HuH-7.5 (cell line): Measurements from ENCODE around the gene SPNS2.

Experiments
- DNase-seq: peaks from one replicate; pipeline ENCODE4 v3.0.0; 2011; ENCODE audit warnings: low spot score

SPNS2 gene

DNA sequence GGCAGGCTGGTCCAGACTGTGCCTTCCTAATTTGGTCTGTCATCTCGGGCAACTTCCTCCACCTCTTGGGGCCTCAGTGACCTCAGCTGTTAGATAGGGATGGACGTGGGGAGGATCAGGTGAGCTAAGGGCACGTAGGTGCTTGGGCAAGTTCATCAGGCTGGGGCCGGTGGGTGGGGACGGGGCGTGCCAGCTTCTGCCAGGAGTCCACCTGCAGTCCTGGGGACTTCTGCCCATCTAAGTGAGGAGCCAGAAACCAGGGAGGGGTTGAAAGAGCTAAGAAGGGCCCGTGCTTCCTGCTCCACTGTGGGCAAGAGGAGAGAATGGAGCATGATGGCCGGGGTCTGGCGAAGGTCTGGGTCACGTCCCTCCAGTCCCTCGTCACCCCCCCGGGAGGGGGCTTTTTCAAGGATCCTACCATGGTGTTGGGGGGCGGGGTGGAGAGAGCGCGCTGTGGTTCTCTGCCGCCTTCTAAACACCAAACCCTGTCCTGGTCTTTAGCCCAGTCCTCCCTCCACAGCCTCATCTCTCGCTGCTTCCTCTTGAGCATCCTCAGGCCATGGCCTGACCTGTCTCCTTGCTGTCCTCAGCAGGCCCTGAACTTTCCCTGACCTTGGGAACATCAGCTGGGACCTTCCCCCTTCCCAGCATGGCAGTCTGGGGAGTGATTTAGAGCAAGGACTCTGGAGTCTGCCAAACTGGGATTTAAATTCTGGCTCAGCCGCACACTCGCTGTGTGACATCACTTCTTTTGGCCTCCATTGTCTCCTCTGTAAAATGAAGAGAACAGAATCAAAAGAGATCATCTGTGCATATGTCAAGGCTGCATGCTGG lies 21.6 kb downstream of the SPNS2 start:
- no peak for DNase-seq

DNA sequence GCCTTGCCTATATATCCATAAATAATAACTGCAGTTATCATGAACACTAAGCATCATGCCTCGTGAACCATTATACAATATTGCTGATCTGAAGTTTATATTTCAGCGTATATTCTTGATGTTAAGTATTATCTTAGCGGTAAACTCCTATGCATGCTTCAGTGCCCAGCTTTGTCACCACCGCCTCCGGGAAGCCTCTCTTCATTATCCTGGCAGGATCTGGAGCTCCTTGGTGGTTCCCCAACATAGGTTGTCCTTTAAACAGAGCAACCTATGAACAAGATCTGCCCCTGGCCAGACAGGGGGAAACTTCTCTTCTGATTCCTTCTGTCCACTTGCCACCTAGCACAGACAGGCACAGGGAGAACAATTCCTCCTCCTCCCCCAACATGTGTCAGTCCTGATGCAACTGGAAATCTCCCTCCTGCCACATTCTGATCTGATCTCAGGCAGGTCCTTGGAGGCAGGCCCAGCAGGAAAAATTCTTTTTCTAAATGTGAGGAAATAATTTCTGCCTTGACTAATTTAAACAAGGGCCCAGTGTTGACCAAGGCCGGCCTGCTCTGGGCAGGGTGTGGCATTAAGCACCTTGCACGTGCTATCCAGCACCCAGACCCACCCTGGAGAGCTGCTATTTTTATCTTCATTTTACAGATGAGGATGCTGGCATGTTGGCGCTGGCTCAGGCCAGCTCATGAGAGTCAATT lies 22.4 kb downstream of the SPNS2 start:
- no peak for DNase-seq

DNA sequence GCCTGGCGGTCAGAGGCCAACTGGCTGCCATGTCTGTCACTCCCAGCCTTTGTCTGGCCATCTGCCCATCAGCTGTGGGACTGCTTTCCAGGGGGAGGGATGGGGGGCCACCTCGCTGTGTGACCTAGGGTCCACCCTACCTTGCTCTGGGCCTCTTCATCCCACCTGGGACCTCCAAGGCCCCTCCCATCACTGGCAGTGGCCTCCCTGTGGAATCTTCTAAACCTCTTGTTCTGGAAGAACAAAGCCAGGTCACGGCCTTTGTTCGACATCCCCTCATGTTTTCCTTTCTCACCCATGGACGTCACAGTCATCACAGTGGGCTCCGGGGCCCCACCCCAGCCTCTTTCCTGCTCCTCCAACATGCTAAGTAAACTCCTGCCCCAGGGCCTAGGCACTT lies 24.0 kb downstream of the SPNS2 start:
- no peak for DNase-seq

DNA sequence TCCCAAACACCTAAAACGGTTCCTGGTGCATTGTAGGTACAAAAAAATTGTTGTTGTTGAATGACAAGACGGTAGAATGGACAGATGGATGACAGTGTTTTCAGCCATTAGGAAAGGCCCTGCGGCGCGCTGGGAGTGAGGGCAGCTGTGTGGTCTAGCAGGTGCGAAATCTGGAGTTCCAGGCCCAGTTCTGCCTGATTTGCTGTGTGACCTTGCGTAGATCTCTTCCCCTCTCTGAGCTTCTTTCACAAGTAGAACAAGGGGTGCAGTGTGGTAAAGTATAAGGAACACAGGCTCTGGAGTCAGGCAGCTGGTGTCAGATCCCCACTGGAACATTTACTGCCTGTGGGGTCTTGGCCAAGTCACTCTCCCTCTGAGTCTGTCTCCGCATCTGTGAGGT lies 25.3 kb downstream of the SPNS2 start:
- no peak for DNase-seq

DNA sequence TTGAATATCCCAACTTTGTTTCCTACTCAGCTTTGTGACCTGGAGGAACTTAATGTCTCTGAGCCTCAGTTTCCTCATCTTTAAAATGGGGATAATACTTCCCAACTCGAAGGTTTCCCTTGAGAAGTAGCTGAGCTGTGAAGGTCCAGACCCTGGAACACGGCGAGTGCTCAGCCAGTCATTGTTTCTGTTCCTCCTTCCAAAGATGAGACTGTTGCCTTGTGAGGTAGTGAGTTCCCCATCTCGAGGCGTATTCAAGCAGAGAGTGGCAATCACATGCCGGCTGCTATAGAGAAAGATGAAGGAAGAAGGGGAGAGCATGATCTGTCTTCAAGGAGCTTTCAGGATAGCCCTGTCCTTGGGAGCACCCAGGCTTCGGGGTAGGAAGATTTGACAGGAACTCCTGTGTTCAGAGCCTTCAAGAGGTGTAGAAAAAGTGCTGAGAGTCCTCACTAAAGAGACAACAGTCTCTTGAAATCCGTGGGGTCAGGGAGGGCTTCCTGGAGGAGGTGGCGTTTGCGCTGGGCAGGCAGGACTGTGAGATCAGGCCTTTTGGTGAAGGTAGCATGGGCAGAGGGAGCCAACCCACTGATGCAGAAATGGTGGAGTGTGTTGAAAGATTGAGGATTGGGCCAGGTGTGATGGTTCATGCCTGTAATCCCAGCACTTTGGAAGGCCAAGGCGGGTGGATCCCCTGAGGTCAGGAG lies 27.2 kb downstream of the SPNS2 start:
- DNase-seq = no peak

DNA sequence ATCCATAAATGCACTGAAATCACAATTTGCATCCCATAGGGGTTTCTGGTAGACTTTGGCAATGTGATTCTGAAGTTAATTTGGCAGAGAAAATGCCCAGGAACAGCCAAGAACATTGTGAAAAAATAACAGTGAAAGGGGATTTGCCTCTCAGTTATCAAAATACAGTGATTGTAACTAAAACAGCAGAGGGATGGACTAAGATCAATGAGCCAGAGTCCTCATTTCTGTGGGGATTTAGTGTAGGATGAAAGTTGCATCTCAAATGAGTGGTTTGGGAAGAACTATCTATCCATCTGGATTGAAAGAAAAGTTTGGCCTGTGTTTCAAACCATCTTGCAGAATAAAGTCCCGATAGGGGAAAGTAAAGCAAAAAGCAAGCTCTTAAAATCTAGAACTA lies 28.5 kb downstream of the SPNS2 start:
- no peak for DNase-seq

DNA sequence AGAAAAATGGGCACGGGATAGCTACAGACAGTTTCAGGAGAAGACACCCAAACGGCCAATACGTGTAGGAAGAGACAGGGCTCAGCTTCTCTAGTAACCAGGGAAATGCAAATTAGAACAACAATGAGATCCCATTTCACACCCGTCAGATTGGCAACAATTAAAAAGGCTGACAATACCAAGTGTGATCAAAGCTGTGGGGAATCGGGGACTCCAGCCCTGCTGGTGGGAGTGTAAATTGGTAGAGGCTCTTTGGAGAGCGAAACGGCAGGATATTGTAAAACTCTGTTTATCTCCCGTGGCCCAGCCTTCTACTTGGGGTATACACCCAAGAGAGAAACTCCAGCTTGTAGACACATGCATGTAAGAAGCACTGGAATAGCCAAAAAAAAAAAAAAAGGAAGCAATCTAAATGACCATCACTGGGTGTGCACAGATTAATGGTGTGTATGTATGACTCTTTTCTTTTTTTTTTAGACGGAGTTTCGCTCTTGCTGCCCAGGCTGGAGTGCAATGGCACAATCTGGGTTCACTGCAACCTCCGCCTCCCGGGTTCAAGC lies 29.0 kb downstream of the SPNS2 start:
- DNase-seq = no peak

DNA sequence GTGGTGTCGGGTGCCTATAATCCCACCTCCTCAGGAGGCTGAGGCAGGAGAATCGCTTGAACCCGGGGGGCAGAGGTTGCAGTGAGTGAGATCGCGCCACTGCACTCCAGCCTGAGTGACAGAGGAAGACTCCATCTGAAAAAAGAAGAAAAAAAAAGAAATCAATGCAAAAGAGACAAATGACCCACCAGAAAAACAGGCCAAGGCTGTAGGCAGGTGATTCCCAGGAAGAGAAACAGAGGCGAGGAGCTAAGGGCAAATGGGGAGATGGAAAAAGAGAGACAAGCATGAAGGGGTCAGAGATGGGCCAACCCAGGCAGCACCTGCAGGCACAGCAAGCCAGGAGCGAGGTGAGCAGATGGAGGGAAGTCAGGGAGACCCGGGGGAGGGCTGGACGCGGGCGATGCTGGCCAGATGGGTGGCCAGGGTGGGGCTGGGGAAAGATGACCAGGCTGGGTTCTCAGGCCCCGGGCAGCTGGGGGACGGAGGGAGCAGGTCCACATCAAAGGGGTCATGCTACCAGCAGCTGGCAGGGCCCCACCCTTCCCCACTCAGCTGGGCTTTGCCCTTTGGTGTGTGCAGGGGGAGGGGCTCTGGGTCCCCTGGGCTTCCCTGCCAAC lies 31.0 kb downstream of the SPNS2 start:
- DNase-seq = no peak

DNA sequence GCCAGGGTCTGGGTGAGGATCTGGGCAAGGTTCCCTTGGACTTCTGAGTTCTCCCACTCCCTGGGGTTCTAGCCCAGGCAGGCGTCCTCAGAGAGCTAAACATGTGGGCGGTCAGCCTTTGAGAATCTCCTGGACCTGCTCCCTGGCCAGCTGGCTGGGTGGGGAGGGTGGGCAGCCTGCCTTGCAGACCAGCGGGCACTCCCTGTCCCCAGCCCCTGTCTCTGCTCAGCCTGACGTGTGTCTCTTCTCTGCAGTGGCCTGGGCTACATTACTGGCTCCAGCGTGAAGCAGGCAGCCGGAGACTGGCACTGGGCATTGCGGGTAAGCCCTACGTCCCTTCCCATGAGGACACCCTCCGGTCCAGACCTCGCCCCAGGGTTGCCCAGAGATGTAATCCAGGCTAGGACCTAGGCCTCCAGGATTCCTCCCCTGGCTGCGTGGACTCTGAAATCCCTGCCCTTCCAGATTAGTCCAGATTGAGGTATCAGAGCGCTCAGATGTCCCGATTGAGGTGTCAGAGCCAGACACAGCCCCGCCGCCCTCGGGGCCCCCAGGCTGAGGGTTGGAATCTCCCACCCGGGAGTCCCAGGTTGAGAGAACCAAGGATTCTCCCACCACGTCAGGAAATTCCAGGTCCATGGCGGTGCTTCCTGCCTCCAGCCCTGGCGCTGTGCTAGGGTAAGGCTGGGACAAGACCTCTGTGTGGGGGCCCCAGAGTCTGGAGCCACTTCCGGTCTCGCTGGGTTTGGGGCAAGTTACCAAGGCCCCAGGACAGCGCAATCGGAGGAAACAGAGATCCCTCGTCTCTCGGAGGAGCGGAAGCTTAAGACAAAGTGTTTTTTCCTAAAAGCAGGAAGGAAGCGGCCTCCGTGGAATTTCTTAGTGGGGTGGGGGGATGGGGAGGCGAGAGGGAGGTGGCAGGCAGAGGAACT lies 32.4 kb downstream of the SPNS2 start:
- no peak for DNase-seq

DNA sequence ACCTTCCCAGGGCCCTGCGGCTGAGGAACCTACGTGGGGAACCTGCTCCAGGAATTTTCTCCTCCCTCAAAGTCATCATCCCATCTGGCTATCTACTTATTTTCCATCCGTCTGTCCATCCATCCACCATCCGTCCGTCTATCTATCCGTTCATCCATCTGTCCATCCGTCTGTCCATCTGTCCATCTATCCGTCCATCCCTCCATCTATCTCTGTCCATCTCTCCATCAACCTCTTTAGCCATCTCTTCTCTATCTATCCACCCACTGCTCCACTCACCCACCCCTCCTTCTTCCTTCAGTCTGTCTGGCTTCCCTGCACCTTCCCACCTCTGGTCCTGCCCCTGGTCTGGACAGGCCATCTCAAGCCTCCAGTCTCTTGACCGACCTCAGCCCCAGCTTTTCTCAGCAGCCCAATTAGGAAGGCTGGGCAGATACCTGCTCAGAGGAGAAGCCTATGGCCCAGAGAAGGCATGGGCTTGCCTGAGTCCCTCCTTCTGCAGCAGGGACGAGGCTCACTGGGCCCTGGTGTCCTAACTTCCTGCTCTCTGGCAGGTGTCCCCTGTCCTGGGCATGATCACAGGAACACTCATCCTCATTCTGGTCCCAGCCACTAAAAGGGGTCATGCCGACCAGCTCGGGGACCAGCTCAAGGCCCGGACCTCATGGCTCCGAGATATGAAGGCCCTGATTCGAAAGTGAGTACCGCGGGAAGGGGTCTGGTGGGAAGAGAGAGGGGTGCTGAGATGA lies 33.5 kb downstream of the SPNS2 start:
- DNase-seq = no peak

DNA sequence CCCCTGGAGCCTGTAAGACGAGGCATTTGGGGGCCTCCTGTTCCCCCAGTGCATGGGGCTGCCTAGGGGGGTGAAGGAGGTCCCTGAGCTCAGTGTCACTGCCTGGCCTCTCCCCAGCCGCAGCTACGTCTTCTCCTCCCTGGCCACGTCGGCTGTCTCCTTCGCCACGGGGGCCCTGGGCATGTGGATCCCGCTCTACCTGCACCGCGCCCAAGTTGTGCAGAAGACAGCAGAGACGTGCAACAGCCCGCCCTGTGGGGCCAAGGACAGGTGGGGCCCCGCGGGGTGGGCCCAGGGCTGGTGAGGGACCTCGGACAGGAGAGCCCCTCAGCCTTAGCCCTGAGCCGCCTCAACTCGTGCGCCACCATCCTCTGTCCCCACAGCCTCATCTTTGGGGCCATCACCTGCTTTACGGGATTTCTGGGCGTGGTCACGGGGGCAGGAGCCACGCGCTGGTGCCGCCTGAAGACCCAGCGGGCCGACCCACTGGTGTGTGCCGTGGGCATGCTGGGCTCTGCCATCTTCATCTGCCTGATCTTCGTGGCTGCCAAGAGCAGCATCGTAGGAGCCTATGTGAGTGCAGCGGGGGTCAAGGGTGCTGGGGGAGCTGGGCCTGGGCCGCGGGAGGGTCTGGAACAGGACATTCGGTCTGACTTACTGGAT lies 34.3 kb downstream of the SPNS2 start:
- DNase-seq = no peak

DNA sequence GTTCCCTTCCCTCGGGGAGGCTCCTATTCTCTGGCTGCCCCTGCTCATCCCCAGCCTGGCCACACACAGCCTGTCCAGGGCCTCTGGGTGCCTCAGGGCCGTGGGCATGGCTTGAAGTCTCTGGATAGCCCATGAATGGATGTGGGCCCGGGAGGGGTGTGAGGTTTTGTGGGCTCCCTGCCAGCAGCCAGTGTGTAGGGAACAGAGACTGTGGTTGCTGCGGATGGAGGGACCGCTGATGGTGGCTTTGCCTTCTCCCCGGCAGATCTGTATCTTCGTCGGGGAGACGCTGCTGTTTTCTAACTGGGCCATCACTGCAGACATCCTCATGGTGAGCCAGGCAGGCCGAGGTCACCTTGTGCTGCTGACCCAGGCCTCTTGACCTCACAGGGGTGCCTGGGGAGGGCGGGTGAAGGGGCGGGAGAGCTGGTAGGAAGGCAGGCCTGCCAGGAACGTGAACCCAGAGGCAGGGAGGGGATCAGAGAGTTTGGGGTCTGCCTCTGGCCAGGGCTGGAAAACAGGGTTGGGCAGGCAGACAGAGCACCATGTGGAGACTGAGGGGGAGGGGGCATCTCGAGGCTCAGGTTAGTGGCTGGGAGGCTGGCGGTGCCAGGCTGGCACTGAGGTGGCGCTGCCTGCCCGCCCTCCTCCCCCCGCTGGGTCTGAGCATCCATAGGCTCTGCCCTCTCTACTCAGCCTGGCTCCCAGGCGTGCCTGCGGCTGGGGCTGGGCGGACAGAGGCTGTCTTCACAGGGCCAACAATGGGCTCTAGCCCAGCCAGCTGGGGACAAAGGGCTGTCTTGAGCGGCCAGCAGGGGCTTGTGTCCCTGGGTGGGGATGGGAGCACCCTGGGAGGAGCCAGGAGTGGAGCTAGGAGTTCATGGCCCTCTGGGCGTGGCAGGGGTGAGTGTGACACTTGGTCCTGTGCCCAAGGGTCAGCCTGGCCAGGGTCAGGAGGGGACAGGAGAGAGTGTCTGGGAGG lies 35.1 kb downstream of the SPNS2 start:
- no peak for DNase-seq

DNA sequence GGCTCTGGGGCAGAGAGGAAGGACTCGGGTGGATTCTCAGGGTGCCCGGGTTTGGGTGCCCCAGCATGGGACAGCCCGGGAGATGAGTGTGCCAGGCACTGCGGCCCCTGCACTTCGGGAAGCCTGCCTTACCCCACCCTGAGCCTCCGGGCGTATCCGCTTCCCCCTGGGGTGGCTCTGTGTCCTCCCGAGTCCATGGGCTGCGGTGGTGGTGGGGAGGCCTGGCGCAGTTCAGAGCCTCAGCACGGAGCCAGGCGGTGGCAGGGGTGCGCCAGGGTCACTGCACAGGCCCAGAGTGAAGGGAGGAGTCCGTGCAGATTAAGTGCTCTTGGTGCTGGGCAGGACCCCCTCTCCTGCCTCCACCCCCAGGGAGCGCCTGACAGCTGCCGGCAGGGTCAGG lies 35.8 kb downstream of the SPNS2 start:
- DNase-seq = no peak

DNA sequence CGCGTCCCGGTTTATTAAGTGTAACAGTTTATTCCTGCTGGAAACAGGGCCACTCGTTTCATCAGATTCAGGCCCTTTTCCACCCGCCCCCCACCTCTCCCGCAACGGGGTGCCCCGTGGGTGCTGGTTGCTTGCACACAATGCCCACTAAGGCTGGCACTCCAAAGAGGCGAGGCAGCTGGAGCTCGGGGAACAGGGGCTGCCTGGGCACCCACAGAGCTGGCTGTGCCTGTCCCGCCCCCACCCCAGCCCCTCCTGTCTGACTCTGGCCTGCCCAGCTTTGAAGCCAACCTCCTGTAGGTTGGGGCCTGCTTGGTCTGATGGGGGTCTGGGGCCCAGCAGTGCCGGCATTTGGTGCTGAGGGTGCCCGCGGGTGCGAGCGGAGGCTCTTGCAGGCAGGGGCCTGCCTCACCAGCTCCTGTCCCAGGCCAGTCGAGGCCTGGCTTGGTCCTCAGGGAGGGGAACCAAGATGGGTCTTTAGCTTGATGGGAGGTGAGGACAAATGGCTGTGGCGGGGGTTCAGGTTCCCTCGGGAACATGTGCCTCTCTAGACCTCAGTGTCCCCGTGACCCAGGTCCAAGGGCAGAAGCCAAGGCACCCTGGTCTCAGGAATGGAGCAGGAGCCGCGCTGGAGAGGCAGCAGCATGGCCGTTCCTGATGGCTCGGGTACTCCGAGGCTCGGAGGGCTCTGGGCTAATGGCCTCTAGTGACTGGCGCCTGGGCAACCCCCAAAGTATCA lies 36.4 kb downstream of the SPNS2 start:
- DNase-seq = no peak

DNA sequence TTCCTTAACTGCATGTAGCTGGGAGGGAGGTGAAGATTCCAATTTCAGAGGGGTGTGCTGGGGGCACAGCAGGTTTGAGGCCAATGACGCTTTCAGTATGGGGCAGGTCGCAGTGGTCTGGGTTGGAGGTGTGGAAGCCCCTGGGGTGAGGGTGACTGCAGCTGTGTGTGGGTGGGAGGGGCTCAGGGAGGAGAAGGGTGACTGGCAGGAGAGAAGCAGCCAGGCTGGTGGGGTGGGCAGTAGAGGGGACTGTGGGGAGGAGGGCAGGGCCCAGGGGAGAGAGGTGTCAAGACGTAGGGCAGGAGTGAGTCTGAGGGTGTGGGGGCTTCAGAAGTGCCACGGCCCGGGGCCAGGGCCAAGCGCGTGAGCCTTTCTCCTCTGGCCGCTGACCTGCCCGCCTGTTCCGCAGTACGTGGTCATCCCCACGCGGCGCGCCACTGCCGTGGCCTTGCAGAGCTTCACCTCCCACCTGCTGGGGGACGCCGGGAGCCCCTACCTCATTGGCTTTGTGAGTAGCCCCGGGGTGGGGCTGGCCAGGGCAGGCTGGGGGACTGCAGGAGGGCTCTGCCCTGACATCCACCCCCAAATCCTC lies 37.1 kb downstream of the SPNS2 start:
- DNase-seq = no peak

DNA sequence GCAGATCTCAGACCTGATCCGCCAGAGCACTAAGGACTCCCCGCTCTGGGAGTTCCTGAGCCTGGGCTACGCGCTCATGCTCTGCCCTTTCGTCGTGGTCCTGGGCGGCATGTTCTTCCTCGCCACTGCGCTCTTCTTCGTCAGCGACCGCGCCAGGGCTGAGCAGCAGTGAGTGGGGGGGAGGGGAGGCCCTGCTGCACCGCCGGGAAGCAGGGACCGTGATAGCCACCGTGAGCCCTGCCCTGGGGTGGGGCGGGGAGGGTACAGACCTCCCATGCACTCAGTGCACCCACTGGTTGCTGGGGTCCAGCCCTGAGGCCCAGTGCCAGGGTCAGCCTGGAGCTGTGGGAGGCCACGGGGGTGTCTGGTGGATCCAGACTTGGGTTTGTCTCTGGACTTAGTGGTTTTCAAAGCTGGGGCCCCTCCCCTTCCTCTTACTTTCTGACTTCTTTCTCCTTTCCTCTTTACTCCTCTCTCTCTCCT lies 37.6 kb downstream of the SPNS2 start:
- DNase-seq = no peak

DNA sequence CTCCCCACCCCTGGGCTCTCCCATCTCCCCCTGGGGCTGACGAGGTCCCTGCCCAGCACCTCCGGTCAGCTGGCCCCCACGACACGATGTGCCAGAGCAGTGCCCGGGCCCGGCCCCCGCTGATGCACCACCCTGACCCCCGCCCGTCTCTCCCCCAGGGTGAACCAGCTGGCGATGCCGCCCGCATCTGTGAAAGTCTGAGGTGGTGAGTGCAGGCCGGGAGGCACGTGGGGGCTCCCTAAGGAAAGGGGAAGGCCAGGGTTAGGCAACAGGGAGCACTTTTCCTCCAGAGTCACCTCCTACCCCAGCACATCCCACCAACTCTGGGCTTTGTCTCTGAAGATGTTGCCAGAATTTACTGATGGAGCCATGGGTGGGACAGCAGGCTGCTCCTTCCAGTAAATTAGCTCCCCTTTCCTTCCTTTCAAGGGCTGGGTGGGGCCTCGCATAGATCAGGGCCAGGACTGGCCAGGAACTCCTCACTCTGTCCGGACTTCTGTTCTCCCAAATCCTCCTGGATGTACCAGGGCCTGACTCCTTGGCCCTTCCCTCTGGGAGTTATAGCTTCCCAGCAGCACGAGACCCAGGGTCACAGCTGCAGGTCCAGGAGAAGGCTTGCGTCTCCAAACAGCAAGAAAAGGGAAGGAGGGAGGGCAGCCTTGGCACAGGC lies 38.2 kb downstream of the SPNS2 start:
- no peak for DNase-seq
